Activated CD4-positive, alpha-beta T cell treated with anti-CD3 and anti-CD28 coated beads, Interleukin-2, amount 50 U/mL, for 1 hour (primary cell): ENCODE measurements around the gene ARHGAP1.
"Not testable (repeated sequence)": the region's sequence is repeated elsewhere in the genome, so short reads cannot be mapped to it uniquely, and the experiment has no call there.

Experiments used
- DNase-seq: peaks from one replicate; pipeline ENCODE4 v3.0.0-alpha.2; 2020

The ARHGAP1 gene

GRCh38 chr11:46671958-46672315 is 28.5 kb downstream of the ARHGAP1 start:
- DNase-seq, result no peak

DNA sequence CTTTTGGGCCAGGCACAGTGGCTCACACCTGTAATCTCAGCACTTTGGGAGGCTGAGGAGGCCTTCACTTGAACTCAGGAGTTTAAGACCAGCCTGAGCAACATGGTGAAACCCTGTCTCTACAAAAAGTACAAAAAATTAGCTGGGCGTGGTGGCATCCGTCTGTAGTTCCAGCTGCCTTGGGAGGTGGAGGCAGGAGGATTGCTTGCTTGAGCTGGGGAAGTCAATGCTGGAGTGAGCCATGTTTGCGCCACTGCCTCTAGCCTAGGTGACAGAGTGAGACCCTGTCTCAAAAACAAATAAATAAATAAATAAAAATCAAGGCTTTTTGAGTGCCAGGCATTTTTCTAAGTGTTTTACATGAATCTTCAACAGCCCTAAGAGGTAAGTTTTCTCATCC is 29.9 kb downstream of the ARHGAP1 start:
- not testable (repeated sequence) for DNase-seq

DNA sequence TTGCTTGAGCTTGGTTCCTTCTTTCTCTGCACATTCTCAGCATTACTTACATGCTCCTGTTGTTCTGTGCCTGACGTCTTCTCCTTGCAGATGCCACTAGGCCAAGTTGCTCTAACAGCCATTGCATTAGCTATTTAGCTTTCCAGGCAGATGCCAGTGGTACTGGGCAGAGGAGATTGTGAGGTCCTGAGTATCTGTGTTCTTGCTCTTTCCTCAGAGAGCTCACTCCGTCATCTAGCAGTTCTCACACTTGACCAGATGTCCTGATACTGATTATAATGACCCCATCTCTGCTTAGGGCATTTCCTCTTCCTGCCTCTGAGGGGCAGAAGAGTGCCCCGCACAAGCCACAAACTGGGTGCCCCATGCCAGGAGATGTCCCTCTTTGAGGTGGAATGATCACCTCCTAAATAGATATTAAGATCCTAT is 30.7 kb downstream of the ARHGAP1 start:
- no peak for DNase-seq

DNA sequence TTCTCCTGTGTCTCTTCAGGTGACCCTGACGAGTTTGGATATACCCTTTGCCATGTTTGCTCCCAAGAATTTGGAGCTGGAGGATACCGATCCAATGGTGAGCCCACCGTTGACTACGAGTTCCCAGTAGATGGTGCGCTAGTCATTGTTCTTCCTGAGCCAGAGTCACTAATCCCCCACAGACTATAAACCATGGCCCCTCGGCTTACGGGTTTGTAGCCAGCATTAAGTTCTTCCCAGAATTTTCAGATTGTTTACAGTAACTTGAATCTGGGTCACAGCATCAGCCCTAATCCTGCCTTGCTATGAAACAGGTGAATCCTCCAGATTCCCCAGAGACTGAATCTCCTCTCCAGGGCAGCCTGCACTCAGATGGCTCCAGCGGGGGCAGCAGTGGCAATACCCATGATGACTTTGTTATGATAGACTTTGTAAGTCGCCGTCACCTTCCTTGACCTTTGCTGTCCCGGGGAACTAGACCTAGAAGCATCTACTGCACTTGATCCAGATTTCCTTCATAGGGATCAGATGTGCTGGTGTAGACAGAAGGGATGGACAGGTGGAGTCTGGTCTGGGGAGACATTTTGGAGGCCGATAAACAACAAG is 31.8 kb downstream of the ARHGAP1 start:
- no peak for DNase-seq

- no peak for DNase-seq
Observed at GRCh38 chr11:46667043-46667481, 33.4 kb downstream of the ARHGAP1 start.

DNA sequence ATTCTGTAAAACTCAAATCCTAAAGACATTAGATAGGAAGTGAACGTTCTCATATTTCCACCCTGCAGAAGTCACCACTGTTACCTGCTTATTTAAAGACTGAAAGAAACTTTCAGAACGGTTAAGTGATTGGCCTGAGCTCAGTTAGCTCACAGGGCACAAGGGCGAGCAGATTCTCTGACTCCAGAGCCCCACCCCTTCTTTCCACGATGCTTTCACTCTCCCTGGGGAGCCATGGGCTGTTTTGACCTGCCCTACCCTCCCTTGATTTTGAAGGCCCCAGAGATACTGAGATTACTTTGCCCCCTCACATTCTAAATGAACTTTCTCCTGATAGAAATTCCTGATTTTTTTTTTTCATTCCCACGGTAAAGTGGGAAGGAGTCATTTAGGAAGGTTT is 33.9 kb downstream of the ARHGAP1 start:
- no peak for DNase-seq

DNA sequence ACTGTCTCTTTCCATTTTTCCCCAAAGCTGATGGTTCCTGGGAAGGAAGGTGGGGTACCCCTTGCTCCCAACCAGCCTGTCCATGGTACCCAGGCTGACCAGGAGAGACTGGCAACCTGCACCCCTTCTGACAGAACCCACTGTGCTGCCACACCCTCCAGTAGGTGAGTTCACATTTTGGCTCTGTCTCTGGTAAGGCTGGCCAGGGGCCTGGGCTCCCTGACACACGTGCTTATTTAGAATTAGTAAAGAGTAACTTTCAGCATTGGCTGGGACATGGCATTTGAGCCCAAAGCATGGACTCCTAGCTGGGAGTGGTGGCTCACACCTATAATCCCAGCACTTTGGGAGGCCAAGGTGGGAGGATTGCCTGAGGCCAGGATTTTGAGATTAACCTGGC is 35.1 kb downstream of the ARHGAP1 start:
- no peak for DNase-seq

DNA sequence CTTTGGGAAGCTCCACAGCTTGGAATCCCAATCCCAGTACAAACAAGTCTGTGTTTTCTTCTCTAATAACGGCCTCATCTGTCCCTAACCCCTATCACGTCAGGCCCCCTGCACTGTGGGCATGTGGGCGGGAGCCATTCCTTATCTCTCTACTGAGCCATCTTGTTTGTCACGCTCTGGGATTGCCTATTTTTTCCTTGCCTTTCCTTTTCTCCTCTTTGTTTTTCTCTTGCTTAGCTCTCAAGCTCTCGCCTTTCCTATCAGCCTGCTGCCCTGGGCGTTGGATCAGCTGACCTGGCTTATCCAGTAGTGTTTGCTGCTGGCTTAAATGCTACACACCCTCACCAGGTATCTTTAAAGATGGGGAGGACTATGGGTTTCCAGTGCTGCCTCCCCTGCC is 35.8 kb downstream of the ARHGAP1 start:
- no peak for DNase-seq

- DNase-seq, result no peak
Observed at GRCh38 chr11:46663277-46663940, 37.0 kb downstream of the ARHGAP1 start.

GRCh38 chr11:46662366-46662765 is 38.1 kb downstream of the ARHGAP1 start:
- no peak for DNase-seq

DNA sequence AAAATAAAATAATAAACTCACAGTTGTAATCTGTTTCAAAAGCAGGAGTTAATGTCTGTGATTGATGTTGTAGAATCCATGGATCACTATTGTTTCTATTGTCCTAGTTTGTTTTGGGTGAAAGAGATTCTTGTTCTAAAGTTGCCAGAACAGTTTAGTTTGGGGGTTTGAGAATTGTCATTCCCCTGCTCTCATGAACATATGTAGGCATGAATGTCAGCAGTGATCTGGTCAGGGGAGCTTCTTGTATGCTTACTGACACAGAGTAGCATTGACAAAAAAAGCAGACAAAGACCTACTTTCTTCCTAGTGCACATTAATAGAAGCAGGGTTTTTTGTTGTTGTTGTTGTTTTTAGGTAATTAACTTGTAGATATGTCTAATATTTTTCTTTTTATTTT is 38.6 kb downstream of the ARHGAP1 start:
- DNase-seq, result no peak

GRCh38 chr11:46659908-46660307 is 40.5 kb downstream of the ARHGAP1 start:
- no peak for DNase-seq

DNA sequence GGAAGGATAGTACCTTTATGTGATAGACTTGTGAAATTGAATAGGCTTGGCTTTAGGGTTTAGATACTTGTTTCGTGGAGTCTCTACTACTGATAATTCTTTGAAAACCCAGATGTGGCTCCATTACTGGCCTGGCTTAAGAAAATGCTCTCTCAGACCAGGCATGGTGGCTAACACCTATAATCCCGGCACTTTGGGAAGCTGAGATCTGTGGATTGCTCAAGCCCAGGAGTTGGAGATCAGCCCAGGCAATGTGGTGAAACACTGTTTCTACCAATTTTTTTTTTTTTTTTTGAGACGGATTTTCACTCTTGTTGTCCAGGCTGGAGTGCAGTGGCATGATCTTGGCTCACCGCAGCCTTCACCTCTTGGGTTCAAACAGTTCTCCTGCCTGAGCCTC is 42.2 kb downstream of the ARHGAP1 start:
- no peak for DNase-seq

- DNase-seq, result no peak
Observed at GRCh38 chr11:46657186-46657585, 43.2 kb downstream of the ARHGAP1 start.

- DNase-seq, result no peak
Observed at GRCh38 chr11:46655631-46656030, 44.8 kb downstream of the ARHGAP1 start.

DNA sequence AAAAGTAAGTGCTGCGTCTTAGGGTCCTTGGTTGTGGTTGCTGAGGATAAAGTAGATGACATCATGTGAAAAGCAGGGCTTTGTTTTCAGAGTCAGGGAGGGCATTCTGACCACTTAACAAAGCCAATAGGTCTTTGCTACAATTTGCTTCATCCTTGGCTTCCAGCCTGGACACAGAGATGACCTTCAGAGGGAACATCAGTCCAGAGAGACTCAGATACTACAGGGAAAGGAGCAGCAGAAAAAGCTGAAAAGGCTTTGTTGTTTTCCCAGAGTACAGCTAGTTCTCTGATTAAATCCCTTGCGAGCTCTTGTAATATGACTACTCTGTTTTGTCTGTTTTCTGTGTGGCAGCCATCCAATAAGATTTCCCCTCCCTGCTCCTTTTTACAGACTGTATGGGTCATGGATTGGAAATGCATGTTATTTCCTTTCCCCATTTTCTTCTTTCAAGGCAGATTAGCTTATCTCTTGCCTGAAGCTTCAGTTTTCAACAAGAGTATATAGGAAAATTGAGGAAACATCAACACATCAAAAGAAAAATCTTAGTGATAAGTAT is 51.2 kb downstream of the ARHGAP1 start:
- no peak for DNase-seq

DNA sequence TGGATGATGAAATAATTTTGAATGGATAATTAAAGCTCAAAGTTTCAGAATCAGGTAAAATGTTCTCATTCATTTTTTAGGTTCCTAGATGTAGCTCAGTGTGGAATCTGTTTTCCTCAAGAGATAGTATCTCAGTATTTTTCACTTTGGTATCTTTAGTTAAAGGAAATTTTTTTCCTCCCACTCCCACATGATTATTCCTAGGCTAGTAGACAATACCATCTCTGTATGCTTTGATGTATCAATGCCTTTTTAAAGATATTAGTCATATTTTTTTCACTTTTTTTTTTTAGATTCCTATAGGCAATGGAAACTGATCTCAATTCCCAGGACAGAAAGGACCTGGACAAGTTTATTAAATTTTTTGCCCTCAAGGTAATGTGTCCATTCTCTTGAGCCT is 56.4 kb downstream of the ARHGAP1 start:
- DNase-seq, result no peak

- DNase-seq, result no peak
Observed at GRCh38 chr11:46643531-46643930, 56.9 kb downstream of the ARHGAP1 start.

DNA sequence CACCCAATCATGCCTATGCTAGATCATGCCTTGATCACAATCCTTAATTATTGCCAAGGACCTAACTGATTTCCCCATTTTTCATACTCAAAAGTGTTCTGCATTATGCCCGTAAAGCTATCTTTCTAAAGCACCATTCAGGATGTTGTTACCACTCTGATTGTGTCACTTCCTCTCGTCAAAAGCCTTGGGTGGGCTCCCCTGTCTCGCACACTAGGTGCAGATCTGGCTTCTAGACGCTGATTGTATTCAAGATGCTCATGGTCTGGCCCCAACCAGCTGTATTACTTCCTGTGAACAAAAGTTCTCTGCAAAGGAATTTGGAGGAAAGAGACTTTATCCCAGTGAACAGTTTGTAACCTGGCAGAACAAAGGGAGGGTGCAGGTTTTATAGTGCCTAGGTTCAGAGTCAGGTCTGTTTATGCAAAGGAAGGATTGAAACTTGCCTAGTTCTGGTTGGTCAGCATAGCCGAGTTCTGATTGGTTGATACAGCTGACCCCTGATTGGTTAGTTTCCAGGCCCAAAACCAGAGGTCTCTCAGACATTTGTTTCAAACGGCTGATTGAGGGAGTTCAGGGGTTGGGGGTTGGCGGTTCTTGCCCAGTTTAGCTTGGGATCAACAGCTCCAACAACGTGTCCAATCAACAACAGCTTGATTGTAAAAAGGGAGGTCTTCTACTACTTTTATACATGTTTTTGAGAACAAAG is 57.6 kb downstream of the ARHGAP1 start:
- no peak for DNase-seq

GRCh38 chr11:46641639-46642038 is 58.8 kb downstream of the ARHGAP1 start:
- DNase-seq, result no peak

GRCh38 chr11:46640036-46640788 is 60.2 kb downstream of the ARHGAP1 start:
- DNase-seq, result no peak

- no peak for DNase-seq
Observed at GRCh38 chr11:46639197-46639839, 61.1 kb downstream of the ARHGAP1 start.

- no peak for DNase-seq
Observed at GRCh38 chr11:46637546-46637945, 62.9 kb downstream of the ARHGAP1 start.
